NCI-H128 (cell line): ENCODE measurements around the gene PKLR.
A peak's percentile ranks its signal among the peaks of the same experiment; 100 is the strongest.
"Not testable (repeated sequence)": the region's sequence is repeated elsewhere in the genome, so short reads cannot be mapped to it uniquely, and the experiment has no call there.

Experiments
- DNase-seq: peaks from one replicate; lab custom pipeline; 2025; ENCODE audit not compliant: unreplicated experiment; lab: John Stamatoyannopoulos, UW

The PKLR gene

DNA sequence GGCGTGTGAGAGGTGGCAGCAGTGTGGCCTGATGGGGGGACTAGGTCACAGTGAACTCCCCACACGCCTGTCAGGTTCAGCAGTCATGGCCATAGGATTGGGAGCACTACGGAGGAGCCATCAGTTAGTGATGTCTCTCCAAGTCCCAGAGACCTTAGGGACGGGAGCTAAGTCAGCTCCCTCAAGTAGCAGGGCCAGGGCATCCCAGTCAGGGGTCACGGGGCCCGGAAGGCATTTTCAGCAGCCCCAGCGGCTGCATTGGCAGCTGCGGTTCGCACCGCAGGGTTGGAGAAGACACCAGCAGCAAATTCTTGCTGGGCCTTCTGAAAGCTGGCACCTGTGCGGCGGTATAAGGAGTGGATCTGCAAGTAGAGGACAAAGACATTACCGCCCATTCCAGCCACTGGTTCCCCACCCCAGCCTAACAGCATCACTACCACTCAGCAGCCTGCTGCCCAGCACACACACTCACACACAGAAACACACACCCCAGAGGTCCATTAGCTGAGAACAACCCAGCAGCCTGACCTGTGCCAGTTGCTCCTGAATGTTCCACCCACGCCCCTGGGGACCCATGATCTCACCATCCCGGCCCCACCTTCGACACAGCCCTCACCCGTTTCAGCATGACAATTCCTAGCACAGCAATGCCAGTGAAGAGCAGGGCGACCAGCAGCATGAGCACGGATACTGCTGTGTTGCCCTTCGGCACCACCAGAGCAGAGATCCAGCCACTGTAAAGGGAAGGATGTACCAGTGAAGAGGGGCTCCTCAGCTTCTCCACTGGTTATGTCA is 45.0 kb downstream of the PKLR start:
- no peak for DNase-seq

DNA sequence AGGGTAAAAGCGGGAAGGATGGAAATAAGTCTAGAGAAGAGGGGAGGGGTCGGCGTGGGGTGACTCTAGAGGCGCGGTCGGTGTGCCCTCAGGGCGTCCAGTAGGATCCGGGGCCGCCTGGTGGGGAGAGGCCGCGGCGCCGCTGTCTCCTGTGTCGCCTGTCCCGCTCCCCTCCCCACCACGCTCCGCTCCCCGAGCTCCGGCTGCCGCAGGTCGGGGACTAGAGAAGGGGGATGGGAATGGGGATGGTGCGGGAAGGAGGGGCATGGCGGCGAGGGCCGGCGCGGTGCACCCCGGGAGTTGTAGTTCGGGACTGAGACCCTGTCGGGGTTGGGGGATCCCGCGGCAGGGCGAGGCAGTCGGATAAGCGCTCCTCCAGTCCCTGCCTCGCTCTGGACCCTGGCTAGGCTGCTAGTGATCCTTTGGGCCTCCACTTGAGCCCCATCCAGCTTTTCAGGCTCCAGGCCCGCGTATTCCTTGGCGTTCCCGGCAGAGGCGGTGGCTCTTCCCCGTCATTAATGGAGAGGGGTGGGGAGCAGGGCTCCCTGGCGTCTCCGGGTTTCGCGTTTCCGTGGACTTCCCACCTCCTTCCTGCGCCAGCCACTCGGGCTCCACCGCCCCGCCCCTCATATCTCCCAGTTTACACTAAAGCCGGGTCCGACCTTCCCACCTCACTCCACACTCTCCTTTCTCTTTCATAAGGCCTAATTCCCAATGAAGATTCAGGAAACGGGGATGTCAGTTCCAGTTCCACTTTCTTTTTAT is 45.8 kb downstream of the PKLR start, which contains the start of gene ENTREP3:
TSS of gene ENTREP3 (minus strand) at position 241 of the 765 bp plus-strand sequence. CDS start 606 bp downstream, outside the sequence.
- DNase-seq = peak; percentile 83

DNA sequence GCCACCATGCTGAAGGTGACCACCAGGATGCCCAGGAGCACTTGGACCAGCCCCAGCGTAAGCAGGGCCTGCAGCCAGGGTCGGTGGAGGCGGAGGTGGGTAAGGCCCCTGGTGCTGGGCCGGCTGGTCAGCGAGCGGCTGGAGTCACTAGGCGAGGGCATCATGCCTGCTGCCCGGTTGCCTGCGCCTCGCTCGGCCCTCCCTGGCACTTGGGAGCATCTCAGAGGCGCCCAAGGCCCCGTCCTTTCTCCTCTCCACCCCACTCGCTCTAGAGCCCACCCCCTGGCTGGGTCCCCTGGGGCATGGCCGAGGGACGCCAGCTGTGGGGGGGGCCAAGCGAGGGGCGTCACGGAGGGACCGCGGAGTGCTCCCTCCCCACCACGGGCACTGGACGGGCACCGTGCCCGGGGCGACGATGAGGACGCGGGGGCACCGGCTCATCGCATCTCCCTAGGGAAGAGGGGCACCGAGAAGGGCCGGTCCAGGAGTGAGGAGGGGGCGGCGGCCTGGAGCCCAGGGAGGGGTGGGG is 46.5 kb downstream of the PKLR start:
- no peak for DNase-seq

DNA sequence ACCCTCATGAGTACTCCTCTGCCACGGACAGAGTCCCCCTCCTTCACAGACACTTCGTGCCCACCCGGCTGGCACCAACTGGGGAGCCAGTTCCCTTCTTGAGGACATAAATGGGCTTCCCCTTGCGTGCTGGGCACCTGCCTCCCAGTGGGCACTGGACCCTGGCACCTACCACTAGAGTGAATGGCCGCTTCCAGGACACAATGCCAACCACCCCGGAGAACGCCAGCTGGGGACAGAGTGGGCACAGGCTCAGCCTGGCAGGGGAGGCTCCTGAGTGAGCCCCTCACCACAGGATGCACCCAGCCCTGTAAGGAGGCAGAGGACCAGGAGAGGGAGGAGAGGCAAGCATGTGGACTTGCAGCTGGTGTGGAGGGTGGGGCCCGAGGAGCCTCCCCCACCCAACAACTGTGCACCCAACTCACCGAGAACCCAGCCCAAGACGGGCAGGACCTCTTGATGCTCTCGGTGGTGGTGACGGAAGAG is 47.0 kb downstream of the PKLR start:
- DNase-seq = no peak

DNA sequence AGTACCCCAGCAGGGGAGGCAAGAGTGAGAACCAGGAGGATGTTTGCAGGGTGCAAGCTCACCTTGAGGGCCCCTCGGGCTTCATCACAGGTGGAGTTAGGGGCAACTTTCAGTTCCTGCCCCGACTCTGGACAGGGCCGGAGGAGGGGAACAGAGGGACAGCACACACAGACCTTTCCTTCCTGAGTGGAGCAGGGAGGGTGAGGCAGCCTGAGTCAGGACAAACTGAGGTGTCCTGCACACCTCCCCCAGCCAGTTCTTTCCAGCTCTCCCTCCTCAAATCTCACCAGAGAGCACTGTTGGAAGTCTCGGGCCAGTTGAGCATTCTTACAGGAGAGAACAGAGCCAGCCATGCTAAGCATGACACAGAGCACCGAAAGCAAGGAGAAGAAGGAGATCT is 47.4 kb downstream of the PKLR start:
- no peak for DNase-seq

DNA sequence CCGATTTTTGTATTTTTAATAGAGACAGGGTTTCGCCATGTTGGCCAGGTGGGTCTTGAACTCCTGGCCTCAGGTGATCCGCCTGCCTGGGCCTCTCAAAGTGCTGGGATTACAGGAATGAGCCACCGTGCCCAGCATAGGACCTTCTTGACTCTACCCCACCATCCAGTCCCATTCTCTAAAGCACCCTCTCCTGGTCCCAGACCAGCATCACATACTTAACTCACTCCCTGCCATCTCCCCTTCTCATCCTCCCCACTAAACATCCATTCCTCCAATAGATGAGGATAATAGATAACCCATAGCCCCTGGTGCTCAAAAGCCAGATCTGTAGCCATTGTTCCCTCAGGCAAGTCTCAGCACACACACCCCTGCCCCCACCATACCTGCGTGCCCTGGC is 48.0 kb downstream of the PKLR start:
- DNase-seq = no peak

DNA sequence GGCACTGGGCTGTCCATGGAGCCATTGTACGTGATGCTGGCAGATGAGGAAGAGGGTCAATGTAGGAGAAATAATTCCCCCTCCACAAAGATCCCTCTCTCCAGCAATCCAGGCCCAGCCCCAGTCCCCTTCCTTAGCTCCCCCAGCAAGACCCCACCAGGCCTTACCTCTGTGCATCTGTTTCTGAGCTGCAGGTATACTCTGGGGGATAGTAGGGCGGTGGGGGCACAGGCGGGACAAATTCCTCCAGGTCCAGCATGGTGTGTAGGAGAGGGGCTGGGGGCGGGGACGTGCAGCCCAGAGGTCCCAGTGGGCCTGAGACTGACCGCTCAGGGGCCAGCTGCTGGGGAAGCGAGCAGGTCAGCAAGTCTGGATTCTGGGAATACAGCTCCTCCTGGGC is 49.7 kb downstream of the PKLR start:
- no peak for DNase-seq

DNA sequence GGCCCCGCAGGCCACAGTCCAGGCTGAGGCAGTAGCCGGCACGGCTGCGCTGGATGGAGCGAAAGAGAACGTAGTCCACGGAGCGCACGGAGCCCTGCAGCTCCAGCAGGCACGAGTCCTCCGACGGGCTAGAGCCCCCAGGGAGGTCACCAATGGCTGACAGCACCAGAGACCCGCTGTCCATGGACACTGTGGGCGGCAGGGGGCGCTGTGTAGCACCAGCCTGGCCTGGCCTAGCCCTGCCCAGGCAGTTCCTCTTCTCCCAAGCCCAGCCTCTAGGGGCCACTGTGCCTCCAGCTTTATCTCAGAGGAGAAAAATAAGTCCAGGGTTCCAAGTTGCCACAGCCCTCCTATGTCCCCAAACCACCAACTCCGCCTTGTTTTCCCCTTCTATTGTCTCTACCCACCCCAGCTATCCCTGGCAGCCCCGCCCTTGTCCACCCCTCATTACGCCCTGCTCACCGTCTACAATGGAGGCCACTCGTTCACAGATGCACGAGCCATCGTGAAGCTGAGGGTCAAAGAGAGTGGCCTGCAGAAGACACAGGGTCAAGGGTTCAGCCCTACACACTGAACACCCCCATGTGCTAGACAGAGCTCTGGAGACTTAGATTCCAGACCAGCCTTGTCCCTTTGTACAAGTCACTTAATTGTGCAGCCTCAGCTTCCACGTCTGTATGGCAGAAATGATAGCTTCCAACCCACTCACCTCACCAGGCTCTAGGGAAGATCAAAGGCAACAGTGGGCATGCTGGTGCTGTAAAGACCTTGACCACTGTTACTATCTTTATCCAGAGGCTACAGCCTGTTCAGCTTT is 50.4 kb downstream of the PKLR start:
- DNase-seq = peak; percentile 91

DNA sequence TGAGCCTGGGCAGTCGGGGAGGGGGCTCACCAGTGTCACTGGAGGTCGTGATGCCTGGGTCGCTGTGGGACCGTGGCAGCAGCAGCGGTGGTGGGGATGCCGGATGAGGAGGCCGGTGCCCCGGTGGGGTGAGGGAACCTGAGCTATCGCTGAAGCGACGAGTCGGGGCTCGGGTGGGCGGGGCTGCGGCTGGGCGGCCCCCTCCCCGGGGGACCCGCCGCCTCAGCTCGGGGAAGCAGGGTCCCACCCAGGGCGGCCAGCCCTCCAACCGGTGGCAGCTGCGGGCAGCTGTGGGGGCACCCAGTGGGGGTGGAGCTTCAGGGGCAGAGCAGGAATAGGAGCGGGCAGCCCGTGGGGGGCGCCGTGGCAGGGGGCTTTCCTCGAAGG is 51.0 kb downstream of the PKLR start:
- no peak for DNase-seq

DNA sequence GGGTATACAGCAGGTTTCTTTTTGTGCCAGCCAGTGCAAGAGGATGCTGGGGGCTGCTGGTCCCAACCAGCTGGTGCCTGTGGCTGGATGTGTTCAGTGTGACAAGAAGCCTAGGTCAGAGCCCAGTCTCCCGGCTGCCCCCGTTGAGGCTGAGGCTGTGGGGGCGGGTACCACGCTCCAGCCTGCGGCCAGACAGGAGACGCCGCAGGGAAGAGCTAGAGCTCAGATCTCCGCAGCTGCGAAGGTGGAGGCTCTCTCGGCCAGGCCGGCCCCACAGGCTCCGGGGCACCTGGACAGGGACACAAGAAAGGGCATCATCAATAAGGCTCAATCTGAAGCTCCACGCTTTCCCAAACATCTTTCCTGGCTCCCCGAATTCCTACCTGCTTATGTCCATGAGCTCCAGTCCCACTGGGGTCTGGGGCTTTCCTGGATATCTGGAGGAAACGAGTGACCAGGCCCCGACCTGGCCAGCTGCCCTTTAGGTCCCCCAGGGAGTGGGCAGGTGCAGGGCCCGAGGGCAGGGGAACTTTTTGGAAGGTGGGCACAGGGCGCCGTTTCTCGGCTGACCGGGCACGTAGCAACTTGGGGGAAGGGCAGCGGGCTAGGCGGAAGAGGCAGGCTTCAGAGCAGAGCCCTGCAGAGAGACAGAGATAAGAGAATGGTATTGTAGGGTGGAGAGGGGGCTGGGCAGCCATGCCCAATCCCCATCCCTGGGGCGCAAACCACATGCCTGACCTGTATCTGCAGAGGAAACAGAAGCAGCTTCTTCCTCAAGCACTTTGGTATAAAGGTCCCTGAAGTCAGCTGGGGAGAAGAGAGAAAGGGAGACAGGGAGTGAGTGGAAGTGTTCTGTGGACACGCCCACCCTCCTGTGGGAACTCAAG is 53.3 kb downstream of the PKLR start:
- DNase-seq = no peak

DNA sequence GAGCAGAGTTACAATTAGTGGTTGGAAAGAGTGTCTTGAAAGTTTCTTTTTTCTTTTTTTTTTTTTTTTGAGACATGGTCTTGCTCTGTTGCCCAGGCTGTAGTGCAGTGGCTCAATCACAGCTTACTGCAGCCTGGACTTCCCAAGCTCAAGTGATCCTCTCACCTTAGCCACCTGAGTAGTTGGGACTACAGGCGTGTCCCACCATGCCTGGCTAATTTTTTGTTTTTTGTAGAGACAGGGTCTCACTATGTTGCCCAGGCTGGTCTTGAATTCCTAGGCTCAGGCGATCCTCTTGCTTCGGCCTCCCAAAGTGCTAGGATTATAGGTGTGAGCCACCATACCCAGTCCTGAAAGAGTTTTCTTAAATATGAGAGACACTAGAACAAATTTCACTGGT is 54.4 kb downstream of the PKLR start:
- DNase-seq = not testable (repeated sequence)

DNA sequence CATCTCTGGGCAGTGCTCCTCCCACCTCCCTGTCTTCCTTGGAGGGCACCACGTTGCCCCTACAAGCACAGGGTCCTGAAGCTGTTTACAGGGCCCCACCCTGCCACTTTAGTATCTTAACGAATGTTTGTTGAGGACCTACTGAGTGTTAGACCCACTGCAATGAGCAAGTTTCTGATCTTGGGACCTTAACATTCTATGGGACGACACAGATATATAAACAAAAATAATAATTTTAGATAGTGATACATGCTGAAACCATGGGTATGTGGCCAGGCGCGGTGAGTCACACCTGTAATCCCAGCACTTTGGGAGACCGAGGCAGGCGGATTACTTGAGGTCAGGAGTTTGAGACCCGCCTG is 56.1 kb downstream of the PKLR start:
- no peak for DNase-seq

DNA sequence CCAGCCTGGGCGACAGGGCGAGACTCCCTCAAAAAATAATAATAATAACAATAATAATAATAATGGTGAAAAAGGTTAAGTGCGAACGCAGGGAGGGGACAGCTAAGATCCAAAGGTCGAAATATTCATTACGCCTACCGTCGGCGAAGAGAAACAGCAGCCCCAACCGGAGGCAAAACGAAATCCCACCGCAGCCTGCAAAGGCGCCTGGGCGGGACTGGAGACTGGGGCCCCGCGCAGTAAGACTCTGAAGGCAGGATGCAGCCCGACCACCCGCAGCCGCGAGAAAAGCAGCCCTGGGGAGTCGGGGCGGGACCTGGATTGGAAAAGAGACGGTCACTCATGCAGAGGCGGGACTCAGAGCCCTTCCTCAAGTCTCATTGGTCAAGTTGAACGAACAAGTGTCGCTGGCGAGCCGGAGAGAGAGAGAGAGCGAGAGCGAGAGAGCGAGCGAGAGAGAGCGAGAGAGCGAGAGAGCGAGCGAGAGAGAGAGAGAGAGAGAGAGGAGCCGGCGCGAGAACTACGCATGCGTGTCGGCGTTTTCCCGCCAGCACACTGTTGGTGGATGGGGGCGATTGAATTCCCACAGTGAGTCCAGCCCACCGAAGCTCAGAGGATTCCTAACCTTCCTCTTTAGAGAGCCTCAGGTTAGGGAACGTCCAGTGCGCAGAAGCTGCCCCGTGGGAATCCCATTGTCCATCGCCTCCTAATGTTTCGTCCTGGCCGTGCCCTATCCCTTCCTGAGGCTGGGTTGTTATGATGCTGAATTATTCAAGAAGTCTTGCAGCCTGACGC is 56.7 kb downstream of the PKLR start:
- DNase-seq = peak; percentile 99

DNA sequence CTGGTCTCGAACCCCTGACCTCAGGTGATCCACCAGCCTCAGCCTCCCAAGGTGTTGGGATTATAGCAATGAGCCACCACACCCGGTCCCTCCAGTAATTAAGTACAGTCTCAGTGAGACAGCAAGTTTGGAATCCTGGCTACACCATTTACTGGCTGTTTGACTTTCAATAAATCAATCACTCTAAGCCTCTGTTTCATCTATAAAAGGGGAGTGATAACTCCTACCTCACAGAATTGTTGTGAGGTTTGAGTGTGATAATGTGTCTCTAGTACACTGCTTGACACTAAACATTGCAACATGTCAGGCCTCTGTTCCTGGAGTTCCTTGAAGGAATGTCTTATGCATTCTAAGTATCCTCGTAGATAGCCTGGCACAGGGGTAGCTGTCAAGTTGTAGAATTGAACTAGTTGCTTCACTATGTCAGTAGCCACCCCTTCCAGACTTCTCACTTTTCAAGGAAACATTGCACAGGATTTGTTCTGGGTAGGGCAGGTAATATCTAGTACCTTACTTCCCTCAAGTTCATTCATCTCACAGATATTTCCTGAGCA is 58.4 kb downstream of the PKLR start:
- no peak for DNase-seq

DNA sequence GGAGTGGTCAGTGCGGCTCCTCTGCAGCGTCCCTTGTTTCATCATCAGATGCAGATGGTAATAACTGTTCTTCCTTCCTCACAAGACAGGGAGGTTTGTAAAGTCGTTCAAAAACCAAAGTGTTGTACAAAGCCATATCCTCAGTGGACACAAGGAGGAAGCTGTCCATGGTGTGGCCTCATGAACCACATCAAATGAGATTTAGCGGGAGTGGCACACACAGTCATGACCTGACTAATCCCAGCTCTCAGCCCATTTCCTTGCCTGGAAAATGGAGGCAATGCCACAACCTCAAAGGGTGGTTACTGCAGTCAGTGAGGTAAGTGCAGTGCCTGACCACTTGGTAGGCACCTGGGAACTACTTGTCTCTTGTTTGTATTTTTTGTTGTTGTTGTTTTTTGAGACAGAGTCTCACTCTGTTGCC is 59.4 kb downstream of the PKLR start:
- no peak for DNase-seq

DNA sequence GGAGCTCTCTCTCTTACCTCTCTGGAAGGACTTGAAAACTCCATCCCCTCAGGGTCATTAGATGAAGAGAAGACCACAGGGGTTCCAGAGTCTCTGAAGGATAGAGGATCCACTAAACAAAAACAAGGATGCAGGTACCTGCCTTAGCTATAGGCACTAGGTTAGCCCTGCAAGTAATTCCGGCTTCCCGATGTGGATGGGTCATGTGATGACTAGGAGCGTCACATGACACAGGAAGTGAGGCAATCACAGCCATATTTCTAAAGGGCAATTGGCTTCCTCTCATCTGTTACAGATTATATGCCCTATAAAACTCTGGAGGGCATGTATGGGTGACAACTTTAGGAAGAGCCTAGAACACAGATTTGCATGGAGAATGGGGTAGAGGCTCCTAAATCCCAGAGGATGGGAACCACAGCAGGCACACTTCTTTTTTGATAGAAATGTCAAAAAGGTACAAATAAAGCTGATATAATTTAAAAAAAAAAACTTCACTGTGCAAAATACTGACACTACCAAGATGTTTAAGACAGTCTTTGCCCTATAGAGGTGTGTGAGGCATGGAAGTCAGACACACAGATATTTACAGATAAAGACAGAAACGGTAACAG is 60.1 kb downstream of the PKLR start:
- peak; percentile 67 for DNase-seq
